Ishikawa (cell line): ENCODE measurements around the gene FBXL19.

Experiments used
- CEBPB ChIP-seq: IDR thresholded peaks from 2 replicates; pipeline ENCODE4 v1.6.1; 2012
- CREB1 ChIP-seq: IDR thresholded peaks from 2 replicates; pipeline ENCODE4 v1.6.1; 2012; ENCODE audit warnings: low read depth
- EGR1 ChIP-seq: IDR thresholded peaks from 2 replicates; pipeline ENCODE4 v1.6.1; 2012
- EP300 ChIP-seq: IDR thresholded peaks from 2 replicates; pipeline ENCODE4 v1.6.1; 2012; ENCODE audit warnings: borderline replicate concordance
- FOXM1 ChIP-seq: IDR thresholded peaks from 2 replicates; pipeline ENCODE4 v1.6.1; 2012; ENCODE audit warnings: low read depth, borderline replicate concordance
- NFIC ChIP-seq: IDR thresholded peaks from 2 replicates; pipeline ENCODE4 v1.6.1; 2012
- RAD21 ChIP-seq: IDR thresholded peaks from 2 replicates; pipeline ENCODE4 v1.6.1; 2012; ENCODE audit warnings: low read depth
- TAF1 ChIP-seq: IDR thresholded peaks from 2 replicates; pipeline ENCODE4 v1.6.1; 2012; ENCODE audit warnings: low read depth, mild to moderate bottlenecking
- TCF12 ChIP-seq: IDR thresholded peaks from 2 replicates; pipeline ENCODE4 v1.6.1; 2012; ENCODE audit warnings: low read depth
- TEAD4 ChIP-seq: IDR thresholded peaks from 2 replicates; pipeline ENCODE4 v1.6.1; 2012
- YY1 ChIP-seq: IDR thresholded peaks from 2 replicates; pipeline ENCODE4 v1.6.1; 2012; ENCODE audit warnings: low read depth
- ZBTB7A ChIP-seq: IDR thresholded peaks from 2 replicates; pipeline ENCODE4 v1.6.1; 2012; ENCODE audit warnings: low read depth
- TF ChIP-seq, protein P1 (sequence below): IDR thresholded peaks from 2 replicates; pipeline ENCODE4 v1.6.1; 2012
- TF ChIP-seq, protein P2 (sequence below): IDR thresholded peaks from 2 replicates; pipeline ENCODE4 v1.6.1; 2012
- TF ChIP-seq, protein P3 (sequence below): IDR thresholded peaks from 2 replicates; pipeline ENCODE4 v1.6.1; 2012; ENCODE audit warnings: low read depth, mild to moderate bottlenecking

The FBXL19 gene

DNA sequence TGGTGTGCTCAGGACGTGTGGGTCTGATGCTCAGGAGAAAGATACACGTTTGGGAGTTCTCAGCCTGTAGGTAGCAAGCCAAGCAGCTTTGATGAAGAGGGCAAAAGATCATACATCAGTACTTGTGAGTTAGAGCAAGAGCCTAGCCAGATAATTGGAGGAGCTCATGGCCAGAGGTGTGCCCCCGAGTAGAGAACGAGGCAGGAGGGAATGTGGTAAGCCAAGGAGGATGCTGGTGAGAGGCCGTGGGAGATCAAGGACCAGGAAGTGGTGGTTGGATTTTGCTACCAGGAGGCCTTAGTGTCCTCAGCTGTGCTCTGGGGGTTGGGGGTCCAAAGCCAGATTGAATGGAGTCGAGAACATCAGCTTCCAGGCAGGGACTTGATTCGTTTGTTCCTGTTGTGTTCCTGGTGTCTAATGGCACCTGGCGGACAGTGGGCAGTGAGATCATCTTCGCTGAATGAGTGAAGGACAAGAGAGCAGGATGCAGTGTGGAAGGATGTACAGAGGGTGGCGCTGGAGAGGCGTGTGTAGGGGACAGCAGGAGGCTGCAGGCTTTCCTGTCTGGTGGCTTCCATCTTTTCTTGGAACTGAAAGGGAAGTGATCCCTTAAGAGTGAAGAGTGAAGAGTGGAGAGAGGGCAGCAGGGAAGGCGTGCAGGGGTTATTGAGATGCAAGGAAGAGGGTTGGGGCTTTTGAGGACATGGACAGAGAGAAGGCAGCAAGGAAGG, 11.6 kb downstream of the FBXL19 start:
- no peak for TF ChIP-seq FOXM1
- TF ChIP-seq NFIC = no peak
- TF ChIP-seq, protein P1, sequence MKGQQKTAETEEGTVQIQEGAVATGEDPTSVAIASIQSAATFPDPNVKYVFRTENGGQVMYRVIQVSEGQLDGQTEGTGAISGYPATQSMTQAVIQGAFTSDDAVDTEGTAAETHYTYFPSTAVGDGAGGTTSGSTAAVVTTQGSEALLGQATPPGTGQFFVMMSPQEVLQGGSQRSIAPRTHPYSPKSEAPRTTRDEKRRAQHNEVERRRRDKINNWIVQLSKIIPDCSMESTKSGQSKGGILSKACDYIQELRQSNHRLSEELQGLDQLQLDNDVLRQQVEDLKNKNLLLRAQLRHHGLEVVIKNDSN = no peak
- TF ChIP-seq EGR1 = no peak
- no peak for TF ChIP-seq ZBTB7A
- TF ChIP-seq CEBPB = no peak
- peak; percentile 46 for TF ChIP-seq RAD21

DNA sequence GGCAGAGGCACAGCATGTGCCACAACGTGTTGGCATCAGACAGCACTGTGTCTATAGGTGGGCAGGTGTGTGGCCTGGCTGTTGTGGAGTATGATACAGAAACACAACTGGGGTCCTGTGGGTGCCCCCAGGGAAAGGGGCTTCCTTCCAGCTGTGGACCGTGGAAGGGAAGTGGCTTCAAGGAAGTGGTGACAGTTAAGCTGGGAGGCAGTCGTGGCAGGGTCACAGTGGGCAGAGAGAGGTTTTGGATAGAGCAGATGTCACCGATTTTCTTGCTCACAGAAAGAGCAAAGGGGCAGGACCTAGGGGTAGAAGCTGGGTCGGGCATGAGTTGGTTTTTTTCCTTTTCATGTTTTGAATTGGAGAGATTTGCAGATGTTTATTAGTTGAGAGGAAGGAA, 14.3 kb downstream of the FBXL19 start:
- TF ChIP-seq CEBPB (no peak), RAD21 (no peak), EGR1 (no peak), CREB1 (no peak), FOXM1 (no peak), YY1 (no peak), TAF1 (no peak)
- TF ChIP-seq, protein P1 = no peak

DNA sequence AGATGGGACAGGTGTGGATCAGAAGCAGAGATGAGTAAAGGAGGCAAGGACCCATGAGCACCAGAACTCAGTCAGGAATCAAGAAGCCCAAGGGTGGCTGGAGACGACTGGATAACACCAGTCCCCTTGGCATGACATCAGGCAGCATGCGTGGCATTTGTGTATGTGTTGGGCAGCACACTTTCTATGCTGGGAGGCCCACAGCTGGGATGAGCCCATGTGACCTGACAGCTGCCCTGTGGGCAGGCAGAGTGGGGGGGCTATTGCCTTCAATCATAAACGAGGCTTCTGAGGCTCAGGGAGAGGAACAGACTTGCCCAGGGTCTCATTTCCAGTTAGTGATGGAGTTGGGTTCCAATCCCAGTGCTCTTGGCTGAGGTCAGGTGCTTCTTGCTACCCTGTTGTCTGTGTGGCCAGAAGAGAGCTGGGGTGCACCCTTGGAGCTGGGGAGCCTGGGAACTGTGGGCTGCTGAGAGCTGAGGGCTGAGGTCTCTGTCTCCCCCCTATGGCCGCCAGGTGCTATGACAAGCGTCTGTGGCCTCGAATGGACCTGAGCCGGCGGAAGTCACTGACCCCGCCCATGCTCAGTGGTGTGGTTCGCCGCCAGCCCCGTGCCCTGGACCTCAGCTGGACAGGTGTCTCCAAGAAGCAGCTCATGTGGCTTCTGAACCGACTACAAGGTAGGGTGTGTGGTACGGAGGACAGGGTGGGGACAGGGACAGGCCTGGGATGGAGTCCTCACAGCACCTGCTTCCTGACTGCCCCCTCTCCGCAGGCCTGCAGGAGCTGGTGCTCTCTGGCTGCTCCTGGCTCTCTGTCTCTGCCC, 18.4 kb downstream of the FBXL19 start:
- TF ChIP-seq RAD21 (peak; percentile 74), CREB1 (no peak), ZBTB7A (no peak), TCF12 (no peak), EGR1 (no peak), EP300 (no peak)
- TF ChIP-seq, protein P2, sequence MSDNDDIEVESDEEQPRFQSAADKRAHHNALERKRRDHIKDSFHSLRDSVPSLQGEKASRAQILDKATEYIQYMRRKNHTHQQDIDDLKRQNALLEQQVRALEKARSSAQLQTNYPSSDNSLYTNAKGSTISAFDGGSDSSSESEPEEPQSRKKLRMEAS = peak; percentile 63; the same call in 1 of the 2 replicates
- TF ChIP-seq, protein P1 = 0 out of 2 replicates have a peak, but pooled peaks have one; percentile 27

DNA sequence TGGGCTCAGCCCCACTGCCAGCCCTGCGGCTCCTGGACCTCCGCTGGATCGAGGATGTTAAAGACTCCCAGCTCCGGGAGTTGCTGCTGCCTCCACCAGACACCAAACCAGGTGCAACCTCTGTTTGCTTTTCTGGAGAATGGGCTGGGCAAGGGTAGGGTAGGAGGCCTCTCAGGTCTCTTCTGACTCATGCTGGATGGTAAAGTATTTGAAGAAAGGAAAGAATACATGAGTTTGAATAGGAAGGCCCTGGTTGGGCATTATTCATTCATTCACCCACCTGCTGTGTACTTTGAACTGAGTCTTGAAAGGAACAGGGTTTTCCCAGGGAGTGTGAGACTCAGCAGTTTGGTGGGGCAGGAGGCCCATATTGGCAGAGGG, 19.0 kb downstream of the FBXL19 start:
- TF ChIP-seq TCF12 (no peak), NFIC (no peak), CREB1 (no peak), RAD21 (no peak), TAF1 (no peak), EGR1 (no peak), CEBPB (no peak), ZBTB7A (no peak), EP300 (no peak), FOXM1 (no peak), TEAD4 (no peak), YY1 (no peak)
- TF ChIP-seq, protein P2 = no peak
- TF ChIP-seq, protein P1 = no peak
- TF ChIP-seq, protein P3, sequence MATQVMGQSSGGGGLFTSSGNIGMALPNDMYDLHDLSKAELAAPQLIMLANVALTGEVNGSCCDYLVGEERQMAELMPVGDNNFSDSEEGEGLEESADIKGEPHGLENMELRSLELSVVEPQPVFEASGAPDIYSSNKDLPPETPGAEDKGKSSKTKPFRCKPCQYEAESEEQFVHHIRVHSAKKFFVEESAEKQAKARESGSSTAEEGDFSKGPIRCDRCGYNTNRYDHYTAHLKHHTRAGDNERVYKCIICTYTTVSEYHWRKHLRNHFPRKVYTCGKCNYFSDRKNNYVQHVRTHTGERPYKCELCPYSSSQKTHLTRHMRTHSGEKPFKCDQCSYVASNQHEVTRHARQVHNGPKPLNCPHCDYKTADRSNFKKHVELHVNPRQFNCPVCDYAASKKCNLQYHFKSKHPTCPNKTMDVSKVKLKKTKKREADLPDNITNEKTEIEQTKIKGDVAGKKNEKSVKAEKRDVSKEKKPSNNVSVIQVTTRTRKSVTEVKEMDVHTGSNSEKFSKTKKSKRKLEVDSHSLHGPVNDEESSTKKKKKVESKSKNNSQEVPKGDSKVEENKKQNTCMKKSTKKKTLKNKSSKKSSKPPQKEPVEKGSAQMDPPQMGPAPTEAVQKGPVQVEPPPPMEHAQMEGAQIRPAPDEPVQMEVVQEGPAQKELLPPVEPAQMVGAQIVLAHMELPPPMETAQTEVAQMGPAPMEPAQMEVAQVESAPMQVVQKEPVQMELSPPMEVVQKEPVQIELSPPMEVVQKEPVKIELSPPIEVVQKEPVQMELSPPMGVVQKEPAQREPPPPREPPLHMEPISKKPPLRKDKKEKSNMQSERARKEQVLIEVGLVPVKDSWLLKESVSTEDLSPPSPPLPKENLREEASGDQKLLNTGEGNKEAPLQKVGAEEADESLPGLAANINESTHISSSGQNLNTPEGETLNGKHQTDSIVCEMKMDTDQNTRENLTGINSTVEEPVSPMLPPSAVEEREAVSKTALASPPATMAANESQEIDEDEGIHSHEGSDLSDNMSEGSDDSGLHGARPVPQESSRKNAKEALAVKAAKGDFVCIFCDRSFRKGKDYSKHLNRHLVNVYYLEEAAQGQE = no peak

DNA sequence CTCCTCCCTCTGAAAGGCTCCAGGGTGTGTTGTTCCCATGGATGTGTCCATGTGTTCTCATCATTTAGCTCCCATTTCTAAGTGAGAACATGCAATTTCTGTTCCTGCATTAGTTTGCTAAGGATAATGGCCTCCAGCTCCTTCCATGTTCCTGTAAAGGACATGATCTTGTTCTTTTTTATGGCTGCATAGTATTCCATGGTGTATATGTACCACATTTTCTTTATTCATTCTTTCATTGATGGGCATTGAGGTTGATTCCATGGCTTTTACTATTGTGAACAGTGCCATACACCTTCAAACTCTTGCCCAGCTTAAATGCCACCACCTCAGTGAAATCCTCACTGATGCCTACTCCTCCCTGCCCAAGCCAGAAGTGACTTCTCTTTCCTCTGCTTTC, 21.0 kb downstream of the FBXL19 start:
- TF ChIP-seq, protein P1 = no peak
- TF ChIP-seq CEBPB = no peak
- TF ChIP-seq CREB1 = no peak
- no peak for TF ChIP-seq FOXM1
- TF ChIP-seq, protein P2 = no peak
- no peak for TF ChIP-seq TCF12
- no peak for TF ChIP-seq EGR1
